Ovary (tissue), 9 donors: ENCODE data around the gene NT5DC4. TPM values are rescaled to one million over a fixed set of nuclear protein-coding genes. Genes with fewer than 3 reads are reported as not detected.

Source experiments
- DNase-seq, 5 donors: peaks; one replicate each; pipeline ENCODE4 v3.0.0-alpha.2; 2019 to 2020
- H3K27ac ChIP-seq, 2 donors: fragments of 200-600 bp; one replicate each; pipeline versions ENCODE4 v1.5.1 to v1.8.0; 2019 to 2022
- H3K27me3 ChIP-seq: fragments of 200-600 bp; one replicate; pipeline ENCODE4 v1.8.0; 2022
- H3K36me3 ChIP-seq: fragments of 200-600 bp; sonication (generic); one replicate; pipeline ENCODE4 v1.5.1; 2019
- H3K4me1 ChIP-seq: one replicate; pipeline ENCODE4 v1.8.1; 2013; ENCODE audit warnings: mild to moderate bottlenecking, moderate library complexity; ENCODE audit not compliant: insufficient read depth
- H3K4me3 ChIP-seq: fragments of 200-600 bp; sonication (generic); one replicate; pipeline ENCODE4 v1.5.1; 2017
- H3K9me3 ChIP-seq, 2 donors: fragments of 200-600 bp in 1 of 2; sonication (generic) in 1 of 2; one replicate each; pipeline versions ENCODE4 v1.5.1 to v1.8.1; 2013 to 2019; ENCODE audit warnings: mild to moderate bottlenecking in 1 of 2, moderate library complexity in 1 of 2
- EP300 ChIP-seq: sonication (generic); formaldehyde crosslinking; IDR thresholded peaks from one replicate; pipeline ENCODE4 v1.6.1; 2017; ENCODE audit warnings: antibody characterized with exemption
- POLR2A ChIP-seq: fragments of 450-650 bp; IDR thresholded peaks from one replicate; pipeline ENCODE4 v1.6.1; 2017; ENCODE audit warnings: antibody characterized with exemption, mild to moderate bottlenecking, moderate library complexity
- WGBS, 3 donors: extraction: QIAGEN DNeasy Blood & Tissue Kit in 1 of 3; methylation state at CpG; one replicate each; pipeline versions ENCODE4 v1.1.5 to v1.1.7; 2013 to 2017; 5-methylcytosine and 5-hydroxymethylcytosine counted together
- intact Hi-C, 4 donors: fragments of 100-400 bp; cut with DNase I; formaldehyde crosslinking; loops; one replicate each; pipeline versions ENCODE4 v1.11.0 to v1.15.1; 2022 to 2023
- polyA plus RNA-seq, 2 donors: library from polyadenylated mRNA; stranded (reverse); fragments of 200-250 nt in 1 of 2; fragments of 350-450 nt in 1 of 2; fragmentation: Illumina TruSeq in 1 of 2; extraction: RNeasy Lipid Tissue Mini Kit (QIAGEN cat#74804) in 1 of 2; gene quantifications; one replicate each; pipeline ENCODE4 v1.2.3, GENCODE V29; 2013 to 2014
- total RNA-seq, 7 donors: library from RNA; depleted of rRNA in 2 of 7; stranded (reverse); fragments of >200 nt in 2 of 7; fragmentation: NEBNext Ultra II Directional in 3 of 7; extraction: Animal tissue kit (Norgen Biotek cat#: 25700) in 3 of 7; gene quantifications; one replicate each; pipeline versions ENCODE4 v1.1.0 to v1.2.4, GENCODE V29; 2016 to 2023
- TF ChIP-seq, protein P1 (sequence below), 3 donors: fragments of 450-650 bp in 2 of 3; fragments of 200-600 bp in 1 of 3; IDR thresholded peaks; one replicate each; pipeline versions ENCODE4 v1.5.1 to v1.8.0; 2016 to 2022; ENCODE audit warnings: antibody characterized with exemption in 3 of 3, mild to moderate bottlenecking in 1 of 3
- donor health status: DM: no; HTN: no; CAD: no; lungs with moderate emphysema.
- donor health status: DM: no; HTN: no; CAD: no.
- donor health status: Bipolar disorder and iron deficiency.
- donor health status: DM: yes; HTN: yes; CAD: no.
- donor health status: DM: no; HTN: no; CAD: no.
- donor health status: DM: yes; HTN: yes; CAD: no.

The NT5DC4 gene
- total and polyA plus RNA-seq, 9 donors = not detected

DNA sequence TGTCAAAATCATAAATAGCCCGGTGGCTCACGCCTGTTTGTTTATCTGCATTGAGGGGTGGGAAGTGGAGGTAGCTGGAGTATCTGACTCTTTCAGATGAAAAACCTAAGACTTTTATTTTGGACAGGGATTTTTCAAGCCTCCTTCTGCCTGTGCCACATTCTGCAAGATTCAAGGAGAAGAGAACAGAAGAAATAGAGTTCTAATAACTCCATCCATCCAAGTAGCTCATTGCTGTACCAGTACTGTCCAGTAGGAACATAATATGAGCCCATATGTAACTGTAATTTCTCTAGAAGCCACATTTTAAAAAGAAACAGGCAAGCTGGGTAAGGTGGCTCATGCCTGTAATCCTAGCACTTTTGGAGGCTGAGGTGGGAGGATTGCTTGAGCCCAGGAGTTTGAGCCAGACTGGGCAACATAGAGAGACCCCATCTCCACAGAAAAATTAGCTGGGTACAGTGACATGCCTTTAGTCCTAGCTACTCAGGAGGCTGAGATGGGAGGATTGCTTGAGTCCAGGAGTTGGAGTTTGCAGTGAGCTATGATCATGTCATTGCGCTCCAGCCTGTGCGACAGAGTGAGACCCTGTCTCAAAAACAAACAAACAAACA is 35.4 kb upstream of the NT5DC4 start:
- H3K27me3 ChIP-seq = no peaks in the 10 kb centered on the region
- no peaks in the 10 kb centered on the region for H3K36me3 ChIP-seq
- no peak overlapping the region for H3K4me3 ChIP-seq
- no peak for DNase-seq
- H3K9me3 ChIP-seq = no peaks in the 10 kb centered on the region
- no peak for TF ChIP-seq POLR2A
- TF ChIP-seq EP300 = no peak
- TF ChIP-seq, protein P1, sequence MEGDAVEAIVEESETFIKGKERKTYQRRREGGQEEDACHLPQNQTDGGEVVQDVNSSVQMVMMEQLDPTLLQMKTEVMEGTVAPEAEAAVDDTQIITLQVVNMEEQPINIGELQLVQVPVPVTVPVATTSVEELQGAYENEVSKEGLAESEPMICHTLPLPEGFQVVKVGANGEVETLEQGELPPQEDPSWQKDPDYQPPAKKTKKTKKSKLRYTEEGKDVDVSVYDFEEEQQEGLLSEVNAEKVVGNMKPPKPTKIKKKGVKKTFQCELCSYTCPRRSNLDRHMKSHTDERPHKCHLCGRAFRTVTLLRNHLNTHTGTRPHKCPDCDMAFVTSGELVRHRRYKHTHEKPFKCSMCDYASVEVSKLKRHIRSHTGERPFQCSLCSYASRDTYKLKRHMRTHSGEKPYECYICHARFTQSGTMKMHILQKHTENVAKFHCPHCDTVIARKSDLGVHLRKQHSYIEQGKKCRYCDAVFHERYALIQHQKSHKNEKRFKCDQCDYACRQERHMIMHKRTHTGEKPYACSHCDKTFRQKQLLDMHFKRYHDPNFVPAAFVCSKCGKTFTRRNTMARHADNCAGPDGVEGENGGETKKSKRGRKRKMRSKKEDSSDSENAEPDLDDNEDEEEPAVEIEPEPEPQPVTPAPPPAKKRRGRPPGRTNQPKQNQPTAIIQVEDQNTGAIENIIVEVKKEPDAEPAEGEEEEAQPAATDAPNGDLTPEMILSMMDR (IDR thresholded peaks at IDR 0.05) = no peak
- 72 to 80% (median 77%) methylated on average over 4 of the region's 4 CpGs for WGBS, 3 donors
- no peaks in the 10 kb centered on the region for H3K4me1 ChIP-seq
- intact Hi-C loops = no loop called here
- H3K27ac ChIP-seq = no peak overlapping the region

DNA sequence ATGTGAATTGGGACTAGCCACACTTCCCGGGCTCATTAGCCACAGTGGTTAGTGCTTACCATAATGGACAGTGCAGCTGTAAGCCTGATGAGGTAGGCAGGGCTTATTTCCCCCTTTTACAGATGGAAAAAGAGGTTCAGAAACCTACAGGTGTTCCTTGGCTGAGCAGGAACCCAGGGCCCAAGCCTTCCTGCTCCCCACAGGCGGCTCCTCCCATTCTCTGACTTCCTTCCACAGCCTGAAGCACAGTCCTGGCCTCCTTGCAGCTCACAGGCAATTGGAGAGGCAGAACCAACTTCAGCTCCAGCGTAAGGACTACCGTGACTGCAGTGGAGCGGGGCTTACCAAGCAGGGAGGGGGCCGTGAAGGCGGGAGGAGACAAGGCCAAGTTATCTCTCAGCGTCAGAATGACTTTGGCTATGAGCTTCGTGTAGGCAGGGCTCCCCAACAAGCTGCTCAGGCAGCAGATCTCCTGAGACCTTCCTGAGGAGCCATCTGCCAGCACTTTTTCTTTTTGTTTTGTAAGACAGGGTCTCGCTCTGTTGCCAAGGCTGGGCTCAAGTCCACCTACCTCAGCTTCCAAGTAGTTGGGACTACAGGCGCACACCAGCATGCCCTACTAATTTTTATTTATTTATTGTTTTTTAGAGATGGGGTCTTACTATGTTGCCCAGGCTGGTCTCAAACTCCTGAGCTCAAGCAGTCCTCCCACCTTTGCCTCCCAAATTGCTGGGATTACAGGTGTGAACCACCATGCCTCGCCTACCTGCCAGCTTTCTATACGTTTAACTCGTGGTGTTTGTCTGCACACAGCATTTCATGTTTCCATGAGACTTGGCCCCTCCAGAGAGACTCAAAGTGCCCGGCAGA is 34.2 kb upstream of the NT5DC4 start:
- intact Hi-C loops = no loop called here
- H3K4me1 ChIP-seq = no peaks in the 10 kb centered on the region
- no peaks in the 10 kb centered on the region for H3K36me3 ChIP-seq
- H3K9me3 ChIP-seq = no peaks in the 10 kb centered on the region
- WGBS, 3 donors = 64 to 70% (median 65%) methylated on average over 15 of the region's 15 CpGs
- TF ChIP-seq POLR2A (no peak), EP300 (no peak)
- TF ChIP-seq, protein P1 (IDR thresholded peaks at IDR 0.05) = no peak
- no peak for DNase-seq
- no peak overlapping the region for H3K27ac ChIP-seq
- no peaks in the 10 kb centered on the region for H3K27me3 ChIP-seq
- H3K4me3 ChIP-seq = no peak overlapping the region

DNA sequence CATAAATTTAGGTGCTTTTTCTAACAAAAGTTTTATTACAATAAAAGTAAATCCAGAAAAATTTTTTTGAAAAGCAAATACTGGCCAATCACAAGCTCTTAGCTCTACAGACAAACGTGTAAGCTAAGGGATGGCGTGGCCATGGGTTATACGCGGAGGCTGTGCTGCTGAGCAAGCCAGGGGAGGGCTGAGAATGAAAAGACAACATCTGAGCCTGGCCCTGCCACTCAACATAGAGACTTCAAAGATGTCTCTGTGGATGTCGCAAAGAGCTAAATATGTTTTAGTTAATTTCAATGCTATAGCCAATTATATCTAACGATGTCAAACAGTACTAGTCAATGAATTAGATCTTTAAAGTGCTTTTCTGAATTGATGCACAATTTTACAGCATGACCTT is 33.3 kb upstream of the NT5DC4 start:
- Histone ChIP-seq H3K4me1 (no peaks in the 10 kb centered on the region), H3K9me3 (no peaks in the 10 kb centered on the region), H3K27me3 (no peaks in the 10 kb centered on the region), H3K4me3 (no peak overlapping the region), H3K36me3 (no peaks in the 10 kb centered on the region), H3K27ac (no peak overlapping the region)
- WGBS, 3 donors = 56 to 65% (median 62%) methylated on average over 6 of the region's 6 CpGs
- intact Hi-C loops = no loop called here
- no peak for TF ChIP-seq POLR2A
- TF ChIP-seq, protein P1 (IDR thresholded peaks at IDR 0.05) = no peak
- no peak for TF ChIP-seq EP300
- DNase-seq = no peak

DNA sequence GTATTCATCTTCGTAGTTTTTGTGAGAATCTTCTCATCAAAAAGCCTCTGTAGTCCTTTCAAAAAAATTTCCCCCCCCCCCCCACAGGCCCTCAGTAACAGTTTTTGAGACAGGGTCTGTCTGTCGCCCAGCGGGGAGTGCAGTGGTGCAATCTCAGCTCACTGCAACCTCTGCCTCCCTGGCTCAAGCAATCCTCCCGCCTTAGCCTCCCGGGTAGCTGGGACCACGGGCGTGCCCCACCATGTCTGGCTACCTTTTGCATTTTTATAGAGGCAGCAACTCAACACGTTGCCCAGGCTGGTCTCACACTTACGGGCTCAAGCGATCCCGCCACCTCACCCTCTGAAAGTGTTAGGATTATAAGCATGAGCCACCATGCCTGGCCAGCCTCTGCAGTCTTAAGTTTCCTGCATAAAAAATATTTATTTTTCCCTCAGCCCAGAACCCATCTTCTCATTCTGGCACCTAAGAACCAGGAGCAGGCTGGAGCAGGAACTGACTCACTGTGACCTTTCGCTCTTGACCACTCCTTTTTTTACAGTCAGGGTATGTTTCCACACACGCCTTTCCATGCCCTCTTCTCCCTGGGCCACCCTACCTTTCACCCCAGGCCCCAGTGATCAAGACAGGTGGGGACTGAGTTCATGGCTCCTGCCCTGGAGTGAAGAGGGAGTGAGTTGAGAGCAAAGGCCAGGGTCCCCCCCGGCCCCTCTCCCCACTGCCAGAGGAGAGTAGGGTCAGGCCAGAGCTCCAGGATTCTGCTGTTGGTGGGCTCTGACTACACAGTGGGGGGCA is 32.5 kb upstream of the NT5DC4 start:
- TF ChIP-seq, protein P1 (IDR thresholded peaks at IDR 0.05) = no peak
- TF ChIP-seq POLR2A (no peak), EP300 (no peak)
- Histone ChIP-seq H3K4me1 (no peaks in the 10 kb centered on the region), H3K27me3 (no peaks in the 10 kb centered on the region), H3K9me3 (no peaks in the 10 kb centered on the region), H3K27ac (no peak overlapping the region), H3K36me3 (no peaks in the 10 kb centered on the region), H3K4me3 (no peak overlapping the region)
- intact Hi-C loops = no loop called here
- WGBS, 3 donors = 78 to 82% (median 79%) methylated on average over 14 of the region's 14 CpGs
- no peak for DNase-seq
